ENCODE results near the gene PDP2.

GRCh38 chr16:66873685-66874055 lies 6.6 kb upstream of the PDP2 start:
- TF ChIP-seq POLR2A (IDR thresholded peaks at IDR 0.05; ENCODE audit: low read depth, low read length) (no peak), POLR2AphosphoS5 (IDR thresholded peaks at IDR 0.05; ENCODE audit: low read depth, low read length) (no peak)
